ENCODE measurements around the gene PLPP3.

Gene PLPP3

DNA sequence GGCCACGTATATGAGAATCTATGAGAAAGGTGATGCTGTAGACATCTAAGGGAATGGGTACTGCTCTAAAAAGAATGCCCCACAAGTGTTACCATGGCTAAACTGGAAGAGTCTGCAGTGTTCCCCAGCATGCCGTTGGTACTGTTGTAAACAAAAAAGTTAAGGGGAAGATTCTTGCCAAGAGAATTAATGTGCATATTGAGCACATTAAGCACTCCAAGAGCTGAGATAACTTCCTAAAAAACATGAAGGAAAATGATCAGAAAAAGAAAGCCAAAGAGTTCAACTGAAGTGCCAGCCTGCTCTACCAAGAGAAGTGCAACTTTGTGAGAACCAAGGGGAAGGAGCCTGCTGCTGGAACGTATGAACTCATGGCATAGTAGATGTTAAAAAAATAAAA is 40.8 kb downstream of the PLPP3 start:
- TF ChIP-seq EZH2 (IDR thresholded peaks at IDR 0.05; ENCODE audit: borderline replicate concordance, low read length): no peak
- Histone ChIP-seq H2AFZ (ENCODE audit: low read length) (no peak overlapping the region), H3K79me2 (ENCODE audit: insufficient read depth, low read length) (no peaks in the 10 kb centered on the region), H3K27me3 (ENCODE audit: insufficient read depth, low read length) (no peaks in the 10 kb centered on the region), H3F3A (ENCODE audit: insufficient read depth, low read length) (no peaks in the 10 kb centered on the region), H4K20me1 (ENCODE audit: insufficient read depth, low read length) (no peaks in the 10 kb centered on the region), H3K4me1 (ENCODE audit: insufficient read depth, low read length, severe bottlenecking) (no peaks in the 10 kb centered on the region), H3K9me2 (ENCODE audit: low read depth, low read length) (no peaks in the 10 kb centered on the region), H3K4me2 (ENCODE audit: low read length) (no peak overlapping the region), H3K36me3 (ENCODE audit: insufficient read depth, low read length) (no peaks in the 10 kb centered on the region), H3K27ac (ENCODE audit: low read depth, low read length, poor library complexity, severe bottlenecking) (no peak overlapping the region), H3K4me3 (ENCODE audit: low read depth, low read length, poor library complexity, severe bottlenecking) (no peak overlapping the region), H3K9me3 (ENCODE audit: low read length) (no peaks in the 10 kb centered on the region), H3K9ac (ENCODE audit: low read length) (no peak overlapping the region)

DNA sequence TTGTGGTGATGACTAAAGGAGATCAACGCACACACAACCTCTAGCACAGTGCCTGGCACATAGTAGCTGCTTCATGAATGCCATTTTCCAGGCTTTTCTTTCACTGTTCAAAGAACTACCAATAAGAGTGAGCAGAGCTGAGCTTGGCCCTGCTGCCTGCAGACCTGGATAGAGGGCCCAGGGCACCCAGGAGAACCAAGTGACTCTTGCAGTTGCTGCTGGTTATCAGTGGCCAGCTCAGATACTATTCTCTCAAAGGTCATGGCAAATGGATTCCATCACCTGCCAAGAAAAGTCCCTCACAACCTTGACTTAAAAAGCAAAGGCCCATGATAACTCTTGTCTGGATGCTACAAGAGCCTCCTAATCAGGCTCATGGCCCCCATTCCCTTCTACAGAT is 41.7 kb downstream of the PLPP3 start:
- H3K9me3 ChIP-seq (ENCODE audit: low read length): no peaks in the 10 kb centered on the region
- no peaks in the 10 kb centered on the region for H4K20me1 ChIP-seq (ENCODE audit: insufficient read depth, low read length)
- no peak overlapping the region for H3K4me3 ChIP-seq (ENCODE audit: low read depth, low read length, poor library complexity, severe bottlenecking)
- no peaks in the 10 kb centered on the region for H3K27me3 ChIP-seq (ENCODE audit: insufficient read depth, low read length)
- no peak overlapping the region for H3K9ac ChIP-seq (ENCODE audit: low read length)
- TF ChIP-seq, protein P1, sequence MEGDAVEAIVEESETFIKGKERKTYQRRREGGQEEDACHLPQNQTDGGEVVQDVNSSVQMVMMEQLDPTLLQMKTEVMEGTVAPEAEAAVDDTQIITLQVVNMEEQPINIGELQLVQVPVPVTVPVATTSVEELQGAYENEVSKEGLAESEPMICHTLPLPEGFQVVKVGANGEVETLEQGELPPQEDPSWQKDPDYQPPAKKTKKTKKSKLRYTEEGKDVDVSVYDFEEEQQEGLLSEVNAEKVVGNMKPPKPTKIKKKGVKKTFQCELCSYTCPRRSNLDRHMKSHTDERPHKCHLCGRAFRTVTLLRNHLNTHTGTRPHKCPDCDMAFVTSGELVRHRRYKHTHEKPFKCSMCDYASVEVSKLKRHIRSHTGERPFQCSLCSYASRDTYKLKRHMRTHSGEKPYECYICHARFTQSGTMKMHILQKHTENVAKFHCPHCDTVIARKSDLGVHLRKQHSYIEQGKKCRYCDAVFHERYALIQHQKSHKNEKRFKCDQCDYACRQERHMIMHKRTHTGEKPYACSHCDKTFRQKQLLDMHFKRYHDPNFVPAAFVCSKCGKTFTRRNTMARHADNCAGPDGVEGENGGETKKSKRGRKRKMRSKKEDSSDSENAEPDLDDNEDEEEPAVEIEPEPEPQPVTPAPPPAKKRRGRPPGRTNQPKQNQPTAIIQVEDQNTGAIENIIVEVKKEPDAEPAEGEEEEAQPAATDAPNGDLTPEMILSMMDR (IDR thresholded peaks at IDR 0.05; ENCODE audit: low read length): no peak
- no peak for TF ChIP-seq EZH2 (IDR thresholded peaks at IDR 0.05; ENCODE audit: borderline replicate concordance, low read length)
- H3K27ac ChIP-seq (ENCODE audit: low read depth, low read length, poor library complexity, severe bottlenecking): no peak overlapping the region
- no peaks in the 10 kb centered on the region for H3K36me3 ChIP-seq (ENCODE audit: insufficient read depth, low read length)
- H2AFZ ChIP-seq (ENCODE audit: low read length): no peak overlapping the region
- H3F3A ChIP-seq (ENCODE audit: insufficient read depth, low read length): no peaks in the 10 kb centered on the region
- H3K79me2 ChIP-seq (ENCODE audit: insufficient read depth, low read length): no peaks in the 10 kb centered on the region
- no peak overlapping the region for H3K4me2 ChIP-seq (ENCODE audit: low read length)
- H3K9me2 ChIP-seq (ENCODE audit: low read depth, low read length): no peaks in the 10 kb centered on the region
- no peaks in the 10 kb centered on the region for H3K4me1 ChIP-seq (ENCODE audit: insufficient read depth, low read length, severe bottlenecking)

DNA sequence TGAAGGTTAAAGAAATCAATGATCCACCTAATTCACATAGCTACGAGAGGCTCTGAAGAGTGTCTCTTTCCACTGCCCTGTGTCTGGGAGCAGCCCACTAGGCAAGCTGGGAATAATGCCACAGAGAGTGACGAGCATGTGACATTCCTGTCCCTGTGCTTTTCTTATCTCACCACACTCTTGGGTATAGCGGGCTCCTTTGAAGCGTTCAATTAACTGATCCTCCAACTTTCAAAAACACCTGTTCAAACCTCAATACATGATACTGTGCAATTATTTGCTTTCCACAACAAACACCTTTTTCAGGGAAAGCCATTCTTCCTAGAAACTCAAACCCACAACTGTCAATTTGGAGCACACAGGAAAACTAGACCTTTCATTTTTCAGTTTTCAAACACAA is 43.4 kb downstream of the PLPP3 start:
- H3K4me3 ChIP-seq (ENCODE audit: low read depth, low read length, poor library complexity, severe bottlenecking): no peak overlapping the region
- no peaks in the 10 kb centered on the region for H3K79me2 ChIP-seq (ENCODE audit: insufficient read depth, low read length)
- H3K27ac ChIP-seq (ENCODE audit: low read depth, low read length, poor library complexity, severe bottlenecking): no peak overlapping the region
- H3K4me1 ChIP-seq (ENCODE audit: insufficient read depth, low read length, severe bottlenecking): no peaks in the 10 kb centered on the region
- H3K9ac ChIP-seq (ENCODE audit: low read length): no peak overlapping the region
- no peak overlapping the region for H3K4me2 ChIP-seq (ENCODE audit: low read length)
- H3K36me3 ChIP-seq (ENCODE audit: insufficient read depth, low read length): no peaks in the 10 kb centered on the region
- no peaks in the 10 kb centered on the region for H3K27me3 ChIP-seq (ENCODE audit: insufficient read depth, low read length)
- H3K9me2 ChIP-seq (ENCODE audit: low read depth, low read length): no peaks in the 10 kb centered on the region
- no peak for TF ChIP-seq EZH2 (IDR thresholded peaks at IDR 0.05; ENCODE audit: borderline replicate concordance, low read length)
- TF ChIP-seq, protein P1 (IDR thresholded peaks at IDR 0.05; ENCODE audit: low read length): no peak
- H3K9me3 ChIP-seq (ENCODE audit: low read length): no peaks in the 10 kb centered on the region
- no peaks in the 10 kb centered on the region for H4K20me1 ChIP-seq (ENCODE audit: insufficient read depth, low read length)
- no peak overlapping the region for H2AFZ ChIP-seq (ENCODE audit: low read length)
- H3F3A ChIP-seq (ENCODE audit: insufficient read depth, low read length): no peaks in the 10 kb centered on the region

DNA sequence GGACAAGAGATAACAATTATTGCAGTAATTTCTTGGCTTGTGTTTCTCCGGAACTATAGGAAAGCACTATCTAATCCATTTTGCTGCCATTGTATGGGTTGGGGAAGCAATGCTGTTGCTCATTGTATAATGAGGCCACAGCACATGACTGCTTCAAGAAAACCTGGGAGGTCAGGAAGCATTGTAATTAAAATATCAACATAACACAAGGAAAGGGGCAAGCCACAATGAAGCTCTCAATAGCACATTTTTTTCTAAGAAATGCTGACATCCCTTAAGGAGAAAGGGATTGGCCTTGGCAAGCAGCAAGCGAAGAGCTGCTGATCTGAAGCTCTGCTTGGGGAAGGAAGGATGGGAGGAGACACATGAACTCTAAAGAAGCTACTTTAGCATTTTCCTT is 44.0 kb downstream of the PLPP3 start:
- Histone ChIP-seq H3K9me2 (ENCODE audit: low read depth, low read length) (no peaks in the 10 kb centered on the region), H3K27ac (ENCODE audit: low read depth, low read length, poor library complexity, severe bottlenecking) (no peak overlapping the region), H4K20me1 (ENCODE audit: insufficient read depth, low read length) (no peaks in the 10 kb centered on the region), H3K4me3 (ENCODE audit: low read depth, low read length, poor library complexity, severe bottlenecking) (no peak overlapping the region), H3K79me2 (ENCODE audit: insufficient read depth, low read length) (no peaks in the 10 kb centered on the region), H3F3A (ENCODE audit: insufficient read depth, low read length) (no peaks in the 10 kb centered on the region), H3K9me3 (ENCODE audit: low read length) (no peaks in the 10 kb centered on the region), H3K36me3 (ENCODE audit: insufficient read depth, low read length) (no peaks in the 10 kb centered on the region), H3K4me2 (ENCODE audit: low read length) (no peak overlapping the region), H3K9ac (ENCODE audit: low read length) (no peak overlapping the region), H2AFZ (ENCODE audit: low read length) (no peak overlapping the region), H3K27me3 (ENCODE audit: insufficient read depth, low read length) (no peaks in the 10 kb centered on the region), H3K4me1 (ENCODE audit: insufficient read depth, low read length, severe bottlenecking) (no peaks in the 10 kb centered on the region)
- TF ChIP-seq EZH2 (IDR thresholded peaks at IDR 0.05; ENCODE audit: borderline replicate concordance, low read length): no peak
- TF ChIP-seq, protein P1 (IDR thresholded peaks at IDR 0.05; ENCODE audit: low read length): no peak
